Esophagus (tissue), 2 donors: ENCODE data around the gene CRX. TPM values are rescaled to one million over a fixed set of nuclear protein-coding genes. Genes with fewer than 3 reads are reported as not detected.
"Not testable (repeated sequence)": the region's sequence is repeated elsewhere in the genome, so short reads cannot be mapped to it uniquely, and the experiment has no call there.

Source experiments
- H3K27ac ChIP-seq, 2 donors: one replicate each; pipeline ENCODE4 v1.5.1; 2013; ENCODE audit warnings: low read depth in 2 of 2, mild to moderate bottlenecking in 2 of 2, inconsistent platforms in 1 of 2, low read length in 1 of 2, moderate library complexity in 1 of 2
- H3K27me3 ChIP-seq, 2 donors: one replicate each; pipeline ENCODE4 v1.6.1; 2013; ENCODE audit warnings: low read length in 2 of 2, control low read depth in 1 of 2, mild to moderate bottlenecking in 1 of 2; ENCODE audit not compliant: insufficient read depth in 2 of 2, control insufficient read depth in 1 of 2
- H3K36me3 ChIP-seq, 2 donors: one replicate each; pipeline ENCODE4 v1.6.1; 2013; ENCODE audit warnings: low read length in 1 of 2; ENCODE audit not compliant: control insufficient read depth in 2 of 2, insufficient read depth in 2 of 2
- H3K4me1 ChIP-seq, 2 donors: one replicate each; pipeline ENCODE4 v1.6.1; 2013; ENCODE audit warnings: low read length in 1 of 2; ENCODE audit not compliant: control insufficient read depth in 2 of 2, insufficient read depth in 2 of 2
- H3K4me3 ChIP-seq, 2 donors: one replicate each; pipeline ENCODE4 v1.5.1; 2013; ENCODE audit warnings: low read length in 2 of 2, mild to moderate bottlenecking in 2 of 2, low read depth in 1 of 2, moderate library complexity in 1 of 2
- H3K9me3 ChIP-seq, 2 donors: one replicate each; pipeline ENCODE4 v1.6.1; 2013; ENCODE audit warnings: mild to moderate bottlenecking in 2 of 2, low read depth in 1 of 2, low read length in 1 of 2, moderate library complexity in 1 of 2; ENCODE audit not compliant: control insufficient read depth in 2 of 2, insufficient read depth in 1 of 2
- WGBS, 2 donors: extraction: QIAGEN DNeasy Blood & Tissue Kit; methylation state at CpG; one replicate each; pipeline ENCODE4 v1.1.7; 2013; 5-methylcytosine and 5-hydroxymethylcytosine counted together
- polyA plus RNA-seq, 2 donors: library from polyadenylated mRNA; stranded (reverse); fragments of 200-250 nt; gene quantifications; one replicate each; pipeline ENCODE4 v1.2.3, GENCODE V29; 2013
- donor health status: healthy with polysubstance abuse.
- donor health status: Bipolar disorder and iron deficiency.

The CRX gene
- polyA plus RNA-seq, 2 donors: not detected

DNA sequence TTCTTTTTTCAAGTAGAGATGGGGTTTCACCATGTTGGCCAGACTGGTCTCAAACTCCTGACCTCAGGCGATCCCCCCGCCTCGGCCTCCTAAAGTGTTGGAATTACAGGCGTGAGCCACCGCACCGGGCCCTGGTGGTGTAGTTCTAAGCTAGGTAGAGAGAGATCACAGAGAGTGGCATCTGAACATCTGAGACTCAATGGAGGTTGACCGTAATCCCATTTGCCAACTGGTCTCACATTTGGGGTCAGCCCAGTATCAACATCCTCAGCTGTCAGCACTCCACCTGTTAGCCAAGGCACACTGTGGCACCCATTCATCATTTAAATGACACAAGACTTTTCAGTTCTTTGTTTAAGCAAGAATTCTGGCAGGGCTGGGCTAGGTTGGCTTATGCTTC, 35.2 kb upstream of the CRX start:
- Histone ChIP-seq H3K36me3 (peaks cover 3 to 23% of the 10 kb centered on the region in 2 donors), H3K4me1 (peaks cover 0 to 2% of the 10 kb centered on the region in 2 donors), H3K27ac (no peak overlapping the region), H3K27me3 (no peaks in the 10 kb centered on the region), H3K9me3 (peaks cover 0 to under 1% of the 10 kb centered on the region in 2 donors), H3K4me3 (no peak overlapping the region)
- 84 to 91% methylated on average over 7 of the region's 7 CpGs for WGBS, 2 donors

- not testable (repeated sequence) for H3K9me3 ChIP-seq, H3K4me3 ChIP-seq, H3K4me1 ChIP-seq, H3K27ac ChIP-seq, H3K27me3 ChIP-seq
- peaks cover 3 to 16% of the 10 kb centered on the region in 2 donors for H3K36me3 ChIP-seq
- WGBS, 2 donors: 77 to 78% methylated on average over 10 of the region's 10 CpGs
Observed at GRCh38 chr19:47787307-47787706, 34.4 kb upstream of the CRX start.

DNA sequence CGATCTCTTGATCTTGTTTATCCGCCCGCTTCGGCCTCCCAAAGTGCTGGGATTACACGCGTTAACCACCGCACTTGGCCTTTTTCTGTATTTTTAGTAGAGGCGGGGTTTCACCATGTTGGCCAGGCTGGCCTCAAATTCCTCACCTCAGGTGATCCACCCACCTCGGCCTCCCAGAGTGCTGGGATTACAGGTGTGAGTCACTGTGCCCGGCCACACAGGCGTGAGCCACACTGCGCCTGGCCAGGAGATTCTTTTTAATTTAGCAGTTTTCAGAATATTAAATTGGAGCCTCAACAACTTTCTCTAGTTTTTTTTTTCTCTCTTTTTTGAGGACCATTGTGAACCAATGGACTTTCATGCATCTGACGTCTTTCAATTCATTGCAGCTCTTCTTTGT, 31.9 kb upstream of the CRX start:
- H3K4me1 ChIP-seq, H3K27me3 ChIP-seq, H3K4me3 ChIP-seq, H3K36me3 ChIP-seq, H3K27ac ChIP-seq, H3K9me3 ChIP-seq: not testable (repeated sequence)
- 73 to 77% methylated on average over 13 of the region's 13 CpGs for WGBS, 2 donors

DNA sequence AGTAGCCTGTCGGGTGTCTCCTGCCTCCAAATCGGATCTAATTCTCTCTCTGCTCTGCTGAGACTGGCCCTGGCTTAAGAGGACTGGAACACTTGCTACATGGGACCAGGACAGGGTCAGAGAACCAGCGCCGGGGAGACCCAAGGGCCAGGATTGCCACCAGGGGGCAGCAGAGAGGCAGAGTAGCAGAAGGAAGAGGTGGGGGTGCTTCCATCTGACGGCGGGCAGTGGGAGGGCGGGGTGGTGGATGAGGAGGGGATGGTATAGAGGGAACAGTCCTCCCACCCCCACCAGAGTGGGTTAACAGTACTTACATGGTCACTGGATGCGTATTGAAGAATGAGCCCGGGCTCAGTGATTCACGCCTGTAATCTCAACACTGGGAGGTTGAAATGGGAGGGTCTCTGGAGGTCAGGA, 31.3 kb upstream of the CRX start:
- Histone ChIP-seq H3K9me3 (no peaks in the 10 kb centered on the region), H3K4me3 (no peak overlapping the region), H3K36me3 (peaks cover 0 to 6% of the 10 kb centered on the region in 2 donors), H3K4me1 (no peaks in the 10 kb centered on the region), H3K27ac (no peak overlapping the region), H3K27me3 (no peaks in the 10 kb centered on the region)
- 11 to 15% methylated on average over 10 of the region's 10 CpGs for WGBS, 2 donors

- Histone ChIP-seq H3K4me1 (no peaks in the 10 kb centered on the region), H3K27ac (no peak overlapping the region), H3K4me3 (no peak overlapping the region), H3K9me3 (no peaks in the 10 kb centered on the region), H3K36me3 (no peaks in the 10 kb centered on the region), H3K27me3 (no peaks in the 10 kb centered on the region)
- 95 to 97% methylated on average over 1 of the region's 1 CpG for WGBS, 2 donors
Observed at GRCh38 chr19:47792616-47793015, 29.1 kb upstream of the CRX start.

GRCh38 chr19:47794526-47794925, 27.2 kb upstream of the CRX start:
- H3K9me3 ChIP-seq: no peaks in the 10 kb centered on the region
- H3K4me3 ChIP-seq: no peak overlapping the region
- no peak overlapping the region for H3K27ac ChIP-seq
- no peaks in the 10 kb centered on the region for H3K27me3 ChIP-seq
- 82 to 84% methylated on average over 18 of the region's 18 CpGs for WGBS, 2 donors
- H3K36me3 ChIP-seq: no peaks in the 10 kb centered on the region
- H3K4me1 ChIP-seq: no peaks in the 10 kb centered on the region

GRCh38 chr19:47796785-47797184, 25.0 kb upstream of the CRX start:
- Histone ChIP-seq H3K27ac (no peak overlapping the region), H3K9me3 (peaks cover 0 to 2% of the 10 kb centered on the region in 2 donors)
- 67 to 71% methylated on average over 2 of the region's 2 CpGs for WGBS, 2 donors

GRCh38 chr19:47797996-47798903, 23.5 kb upstream of the CRX start:
- WGBS, 2 donors: 60 to 64% methylated on average over 14 of the region's 14 CpGs
- H3K4me1 ChIP-seq: no peaks in the 10 kb centered on the region
- no peaks in the 10 kb centered on the region for H3K27me3 ChIP-seq
- no peak overlapping the region for H3K4me3 ChIP-seq
- H3K27ac ChIP-seq: no peak overlapping the region
- peaks cover 0 to 2% of the 10 kb centered on the region in 2 donors for H3K9me3 ChIP-seq
- no peaks in the 10 kb centered on the region for H3K36me3 ChIP-seq

More at GRCh38 chr19:47796785-47797184, 25.0 kb upstream of the CRX start:
- H3K36me3 ChIP-seq: no peaks in the 10 kb centered on the region
- H3K4me3 ChIP-seq: no peak overlapping the region
- H3K27me3 ChIP-seq: no peaks in the 10 kb centered on the region
- H3K4me1 ChIP-seq: no peaks in the 10 kb centered on the region

- H3K4me1 ChIP-seq: no peaks in the 10 kb centered on the region
- no peaks in the 10 kb centered on the region for H3K36me3 ChIP-seq
- WGBS, 2 donors: 85 to 89% methylated on average over 3 to 4 of the region's 4 CpGs
- H3K27ac ChIP-seq: no peak overlapping the region
- H3K9me3 ChIP-seq: peaks cover 0 to 2% of the 10 kb centered on the region in 2 donors
- no peak overlapping the region for H3K4me3 ChIP-seq
- no peaks in the 10 kb centered on the region for H3K27me3 ChIP-seq
Observed at GRCh38 chr19:47798904-47799266, 22.9 kb upstream of the CRX start.

DNA sequence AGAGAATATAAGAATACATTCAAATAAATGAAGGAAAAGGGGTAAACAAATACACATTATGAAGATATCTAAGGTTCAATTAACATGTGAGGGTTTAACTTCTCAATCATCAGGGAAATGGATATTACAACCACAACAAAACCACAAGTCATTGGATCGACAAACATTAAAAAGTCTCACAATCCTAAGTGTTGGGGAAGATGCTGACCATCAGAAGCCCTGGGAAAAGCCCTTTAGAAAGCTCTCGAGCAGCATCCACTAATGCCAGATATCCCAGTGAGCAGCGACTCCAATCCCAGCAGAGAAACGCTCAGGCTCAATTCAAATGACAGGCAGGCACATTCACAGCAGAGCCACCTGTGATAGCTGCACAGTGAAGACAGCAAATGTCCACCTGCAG, 20.5 kb upstream of the CRX start:
- Histone ChIP-seq H3K4me1 (no peaks in the 10 kb centered on the region), H3K4me3 (no peak overlapping the region), H3K36me3 (no peaks in the 10 kb centered on the region), H3K27me3 (no peaks in the 10 kb centered on the region), H3K9me3 (peaks cover 0 to 2% of the 10 kb centered on the region in 2 donors), H3K27ac (no peak overlapping the region)
- 89 to 97% methylated on average over 4 of the region's 4 CpGs for WGBS, 2 donors
